GM12892 (cell line): ENCODE data around the gene CERCAM.
"Not testable (repeated sequence)": the region's sequence is repeated elsewhere in the genome, so short reads cannot be mapped to it uniquely, and the experiment has no call there.

Experiments
- DNase-seq: peaks from one replicate; pipeline ENCODE4 v3.0.0; 2011; ENCODE audit not compliant: insufficient read length
- FAIRE-seq: peaks from 2 replicates; lab custom pipeline; 2011; peaks lifted over from hg19 to GRCh38; lab: Jason Lieb, UNC
- POLR2A ChIP-seq: IDR thresholded peaks from 2 replicates; pipeline ENCODE4 v1.6.1; 2011; ENCODE audit warnings: low read depth, low read length, control low read depth
- POLR2AphosphoS5 ChIP-seq: IDR thresholded peaks from 2 replicates; pipeline ENCODE4 v1.6.1; 2011; ENCODE audit warnings: low read depth, low read length, control low read depth
- TAF1 ChIP-seq: IDR thresholded peaks from 2 replicates; pipeline ENCODE4 v1.6.1; 2011; ENCODE audit warnings: low read depth, mild to moderate bottlenecking, control low read depth, low read length, borderline replicate concordance

Gene CERCAM

DNA sequence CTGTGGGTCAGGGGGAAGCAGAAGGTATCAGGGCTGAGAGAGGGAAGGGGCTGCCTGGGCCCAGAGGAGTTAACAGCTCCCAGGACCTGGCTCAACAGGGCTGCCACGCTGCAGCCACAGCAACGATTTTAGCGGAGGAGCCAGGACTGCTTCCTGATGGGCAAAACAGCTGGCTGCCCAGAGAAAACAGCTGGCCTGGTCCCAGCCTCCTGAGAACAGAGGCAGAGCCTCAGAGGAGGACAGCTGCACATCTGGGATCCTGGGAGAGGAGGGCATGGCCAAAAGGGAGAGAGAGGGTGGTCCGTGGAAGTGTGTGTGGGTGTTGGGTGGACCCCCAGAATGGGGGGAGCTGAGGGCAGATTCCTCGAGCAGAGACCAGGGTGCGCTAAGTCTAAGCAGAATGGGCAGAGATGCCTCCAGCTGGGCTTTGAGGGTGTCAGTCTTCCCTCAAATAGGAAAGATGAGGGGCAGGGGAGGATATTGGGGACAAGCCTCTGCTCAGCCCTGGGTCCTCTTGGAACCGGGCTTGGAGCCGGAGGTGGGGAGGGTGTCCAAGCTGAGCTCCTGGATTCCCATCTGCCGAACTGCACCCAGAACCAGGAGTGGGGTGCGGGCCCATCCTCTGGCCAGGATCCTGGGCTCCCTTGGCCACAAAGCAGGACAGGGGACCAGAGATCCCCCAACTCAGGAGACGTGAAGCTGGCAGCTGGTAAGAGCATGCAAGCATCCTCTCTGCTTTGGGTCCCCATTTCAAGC lies 9.1 kb upstream of the CERCAM start:
- DNase-seq (no peak), FAIRE-seq (no peak)
- TF ChIP-seq POLR2AphosphoS5 = no peak
- no peak for TF ChIP-seq POLR2A
- no peak for TF ChIP-seq TAF1

DNA sequence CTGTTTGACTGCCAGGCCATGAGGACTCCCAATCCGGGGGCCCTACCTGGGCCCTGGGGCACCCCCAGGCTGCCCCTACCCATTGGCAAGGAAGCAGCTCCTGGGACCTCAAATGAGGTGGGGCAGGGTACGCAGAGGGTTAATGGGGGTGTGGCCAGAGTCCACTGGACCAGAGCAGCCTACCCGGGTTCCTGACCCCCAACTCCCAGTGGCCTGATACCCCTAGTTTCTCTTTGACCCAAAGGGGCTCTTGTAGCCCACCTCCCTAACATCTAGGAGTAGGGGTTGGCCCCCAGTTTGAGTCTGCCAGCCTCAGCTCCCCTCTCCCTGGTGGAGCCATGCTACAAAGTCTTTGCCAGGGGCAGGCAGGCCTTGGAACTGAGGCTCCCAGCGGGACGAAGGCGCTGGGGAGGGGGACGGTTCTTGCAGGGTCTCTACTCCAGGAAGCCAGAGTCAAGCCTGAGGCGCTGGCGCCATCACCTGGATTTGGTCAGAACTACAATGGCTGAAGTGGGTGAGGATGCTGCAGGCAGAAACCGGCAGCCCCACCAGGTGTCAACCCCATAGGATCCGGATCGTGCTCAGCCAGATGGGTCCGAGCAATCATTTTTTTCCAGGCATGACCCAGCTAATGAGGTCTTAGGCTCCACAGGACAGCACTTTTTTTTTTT lies 8.4 kb upstream of the CERCAM start:
- FAIRE-seq (no peak), DNase-seq (no peak)
- no peak for TF ChIP-seq POLR2A
- TF ChIP-seq POLR2AphosphoS5 = no peak
- TF ChIP-seq TAF1 = no peak

- FAIRE-seq, DNase-seq: not testable (repeated sequence)
Observed at GRCh38 chr9:128413728-128414127, 6.9 kb upstream of the CERCAM start.

- TF ChIP-seq TAF1 (no peak), POLR2AphosphoS5 (no peak), POLR2A (no peak)
- FAIRE-seq (no peak), DNase-seq (no peak)
Observed at GRCh38 chr9:128414461-128414860, 6.2 kb upstream of the CERCAM start.

DNA sequence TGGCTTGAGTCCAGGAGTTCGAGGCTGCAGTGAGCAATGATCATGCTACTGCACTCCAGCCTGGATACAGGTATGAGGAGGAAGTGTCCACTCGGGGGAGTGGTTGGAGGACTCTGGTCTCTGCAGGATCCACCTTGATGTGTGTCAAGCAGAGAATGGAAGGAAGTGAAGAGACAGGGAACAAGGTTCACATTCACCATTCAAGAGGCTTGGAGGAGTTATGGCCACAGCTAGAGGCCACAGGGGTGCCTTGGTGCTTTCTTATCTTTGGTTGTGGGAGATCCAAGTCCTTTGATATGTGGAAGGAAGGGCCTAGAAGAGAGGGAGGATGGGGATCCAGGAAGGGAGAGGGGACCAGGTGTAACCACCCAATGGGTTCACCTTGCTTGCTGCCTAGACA lies 5.4 kb upstream of the CERCAM start:
- no peak for FAIRE-seq
- TF ChIP-seq POLR2AphosphoS5 (no peak), POLR2A (no peak), TAF1 (no peak)
- DNase-seq = no peak

GRCh38 chr9:128416014-128416413 lies 4.6 kb upstream of the CERCAM start:
- FAIRE-seq (no peak), DNase-seq (no peak)
- no peak for TF ChIP-seq POLR2A
- TF ChIP-seq POLR2AphosphoS5 = no peak
- no peak for TF ChIP-seq TAF1

- FAIRE-seq (no peak), DNase-seq (no peak)
- TF ChIP-seq POLR2AphosphoS5 (no peak), POLR2A (no peak), TAF1 (no peak)
Observed at GRCh38 chr9:128416432-128417019, 4.1 kb upstream of the CERCAM start.

- no peak for TF ChIP-seq TAF1
- no peak for TF ChIP-seq POLR2A
- no peak for TF ChIP-seq POLR2AphosphoS5
- no peak for DNase-seq
- FAIRE-seq = no peak
Observed at GRCh38 chr9:128419061-128419925, 1.4 kb upstream of the CERCAM start.

- peak; percentile 88 for DNase-seq
Observed at GRCh38 chr9:128420060-128420650, 502 bp upstream of the CERCAM start.

GRCh38 chr9:128421482-128421996 lies 882 bp downstream of the CERCAM start:
- no peak for DNase-seq
- no peak for FAIRE-seq
- no peak for TF ChIP-seq TAF1
- no peak for TF ChIP-seq POLR2A
- TF ChIP-seq POLR2AphosphoS5 = no peak

More at GRCh38 chr9:128420060-128420650, 502 bp upstream of the CERCAM start:
- peak; percentile 27 for FAIRE-seq
- no peak for TF ChIP-seq POLR2AphosphoS5
- no peak for TF ChIP-seq POLR2A
- TF ChIP-seq TAF1 = no peak

- not testable (repeated sequence) for DNase-seq, FAIRE-seq
Observed at GRCh38 chr9:128422022-128422782, 1.5 kb downstream of the CERCAM start.
